ENCODE data around the gene ANXA7.
A peak's percentile ranks its signal among the peaks of the same experiment; 100 is the strongest.
"Not testable (repeated sequence)": the region's sequence is repeated elsewhere in the genome, so short reads cannot be mapped to it uniquely, and the experiment has no call there.

Gene ANXA7

GRCh38 chr10:73338801-73339368 lies 75.0 kb downstream of the ANXA7 start:
- TF ChIP-seq CTCF (IDR thresholded peaks at IDR 0.05), result no peak
- no peaks in the 10 kb centered on the region for H3K4me1 ChIP-seq
- H3K27ac ChIP-seq, result no peak overlapping the region

GRCh38 chr10:73333202-73333601 lies 80.7 kb downstream of the ANXA7 start:
- no peaks in the 10 kb centered on the region for H3K27me3 ChIP-seq (ENCODE audit: control insufficient read depth, insufficient read depth, low read length)
- H3K9ac ChIP-seq, result no peak overlapping the region
- H3K9me3 ChIP-seq (ENCODE audit: control insufficient read depth, low read length), result no peaks in the 10 kb centered on the region
- H3K79me2 ChIP-seq, result no peaks in the 10 kb centered on the region
- no peak overlapping the region for H3K4me3 ChIP-seq (ENCODE audit: low read depth, low read length)
- no peak for TF ChIP-seq CTCF (IDR thresholded peaks at IDR 0.05)
- H3K4me2 ChIP-seq (ENCODE audit: low read length), result no peak overlapping the region
- no peak overlapping the region for H3K27ac ChIP-seq
- H3K36me3 ChIP-seq (ENCODE audit: control insufficient read depth, insufficient read depth, low read length), result no peaks in the 10 kb centered on the region
- no peak overlapping the region for H2AFZ ChIP-seq
- H3K4me1 ChIP-seq, result peaks cover 8% of the 10 kb centered on the region

More at GRCh38 chr10:73338801-73339368, 75.0 kb downstream of the ANXA7 start:
- H3K9me3 ChIP-seq (ENCODE audit: control insufficient read depth, low read length), result no peaks in the 10 kb centered on the region
- H3K4me2 ChIP-seq (ENCODE audit: low read length), result no peak overlapping the region
- H3K4me3 ChIP-seq (ENCODE audit: low read depth, low read length), result no peak overlapping the region
- no peaks in the 10 kb centered on the region for H3K36me3 ChIP-seq (ENCODE audit: control insufficient read depth, insufficient read depth, low read length)
- no peaks in the 10 kb centered on the region for H3K79me2 ChIP-seq
- no peak overlapping the region for H2AFZ ChIP-seq
- no peaks in the 10 kb centered on the region for H3K27me3 ChIP-seq (ENCODE audit: control insufficient read depth, insufficient read depth, low read length)
- no peak overlapping the region for H3K9ac ChIP-seq

GRCh38 chr10:73332379-73332778 lies 81.5 kb downstream of the ANXA7 start:
- no peaks in the 10 kb centered on the region for H3K79me2 ChIP-seq
- no peaks in the 10 kb centered on the region for H3K36me3 ChIP-seq (ENCODE audit: control insufficient read depth, insufficient read depth, low read length)
- H2AFZ ChIP-seq, result peak overlapping the region; percentile 0
- peaks cover 8% of the 10 kb centered on the region for H3K4me1 ChIP-seq
- H3K9ac ChIP-seq, result no peak overlapping the region
- H3K9me3 ChIP-seq (ENCODE audit: control insufficient read depth, low read length), result no peaks in the 10 kb centered on the region
- no peak for TF ChIP-seq CTCF (IDR thresholded peaks at IDR 0.05)
- peak overlapping the region; percentile 4 for H3K4me2 ChIP-seq (ENCODE audit: low read length)
- H3K4me3 ChIP-seq (ENCODE audit: low read depth, low read length), result no peak overlapping the region
- H3K27me3 ChIP-seq (ENCODE audit: control insufficient read depth, insufficient read depth, low read length), result no peaks in the 10 kb centered on the region
- H3K27ac ChIP-seq, result no peak overlapping the region

GRCh38 chr10:73328523-73328922 lies 85.3 kb downstream of the ANXA7 start:
- not testable (repeated sequence) for H3K9me3 ChIP-seq (ENCODE audit: control insufficient read depth, low read length); H3K27me3 ChIP-seq (ENCODE audit: control insufficient read depth, insufficient read depth, low read length); H3K36me3 ChIP-seq (ENCODE audit: control insufficient read depth, insufficient read depth, low read length); H3K79me2 ChIP-seq; H3K4me2 ChIP-seq (ENCODE audit: low read length); H2AFZ ChIP-seq; H3K9ac ChIP-seq; H3K4me1 ChIP-seq; H3K27ac ChIP-seq; H3K4me3 ChIP-seq (ENCODE audit: low read depth, low read length)

GRCh38 chr10:73325290-73325689 lies 88.6 kb downstream of the ANXA7 start:
- H3K4me2 ChIP-seq (ENCODE audit: low read length); H3K27ac ChIP-seq; H3K27me3 ChIP-seq (ENCODE audit: control insufficient read depth, insufficient read depth, low read length); H3K79me2 ChIP-seq; H3K4me3 ChIP-seq (ENCODE audit: low read depth, low read length); H3K9ac ChIP-seq; H3K4me1 ChIP-seq; H3K9me3 ChIP-seq (ENCODE audit: control insufficient read depth, low read length); H2AFZ ChIP-seq; H3K36me3 ChIP-seq (ENCODE audit: control insufficient read depth, insufficient read depth, low read length): not testable (repeated sequence)

All from parathyroid adenoma (tissue), 2 donors.